Lower leg skin (tissue), 4 donors: ENCODE results near the gene MAGOH. TPM values are rescaled to one million over a fixed set of nuclear protein-coding genes. Genes with fewer than 3 reads are reported as not detected.

ENCODE experiments used
- DNase-seq, 2 donors: peaks; one replicate each; pipeline ENCODE4 v3.0.0-alpha.2; 2019; ENCODE audit warnings: low spot score in 2 of 2
- H3K4me3 ChIP-seq: fragments of 200-600 bp; sonication (generic); 2 replicates; pipeline ENCODE4 v1.5.1; 2017; ENCODE audit warnings: mild to moderate bottlenecking, low read depth; ENCODE audit not compliant: poor library complexity, severe bottlenecking
- POLR2A ChIP-seq, 2 donors: fragments of 450-650 bp; IDR thresholded peaks; one replicate each; pipeline ENCODE4 v1.6.1; 2016 to 2017; ENCODE audit warnings: antibody characterized with exemption in 2 of 2, mild to moderate bottlenecking in 1 of 2, moderate library complexity in 1 of 2
- WGBS, 2 donors: methylation state at CpG; one replicate each; pipeline ENCODE4 v1.1.5; 2018; 5-methylcytosine and 5-hydroxymethylcytosine counted together
- intact Hi-C: fragments of 100-400 bp; cut with DNase I; formaldehyde crosslinking; loops from one replicate; pipeline ENCODE4 v1.15.0; 2023; ENCODE audit warnings: low total_unique reads
- total RNA-seq, 4 donors: library from RNA; depleted of rRNA; stranded (reverse); fragments of >200 nt; gene quantifications; one replicate each; pipeline ENCODE4 v1.1.0, GENCODE V29; 2016
- TF ChIP-seq, protein P1 (sequence below), 3 donors: fragments of 450-650 bp; IDR thresholded peaks; one replicate each; pipeline ENCODE4 v1.5.1; 2016; ENCODE audit warnings: antibody characterized with exemption in 3 of 3, mild to moderate bottlenecking in 3 of 3, moderate library complexity in 2 of 3

The MAGOH gene
- total RNA-seq, 4 donors from 2014 or later = 15.2 to 33.7 (median 21.1) TPM

GRCh38 chr1:53270873-53271272 is 32.6 kb upstream of the MAGOH start:
- 88% methylated on average over 7 to 8 of the region's 8 CpGs for WGBS, 2 donors
- peak in 1 of 2 donors; percentile 69 for DNase-seq
- intact Hi-C loops = no loop called here
- no peak for TF ChIP-seq POLR2A (IDR thresholded peaks at IDR 0.05)
- TF ChIP-seq, protein P1, sequence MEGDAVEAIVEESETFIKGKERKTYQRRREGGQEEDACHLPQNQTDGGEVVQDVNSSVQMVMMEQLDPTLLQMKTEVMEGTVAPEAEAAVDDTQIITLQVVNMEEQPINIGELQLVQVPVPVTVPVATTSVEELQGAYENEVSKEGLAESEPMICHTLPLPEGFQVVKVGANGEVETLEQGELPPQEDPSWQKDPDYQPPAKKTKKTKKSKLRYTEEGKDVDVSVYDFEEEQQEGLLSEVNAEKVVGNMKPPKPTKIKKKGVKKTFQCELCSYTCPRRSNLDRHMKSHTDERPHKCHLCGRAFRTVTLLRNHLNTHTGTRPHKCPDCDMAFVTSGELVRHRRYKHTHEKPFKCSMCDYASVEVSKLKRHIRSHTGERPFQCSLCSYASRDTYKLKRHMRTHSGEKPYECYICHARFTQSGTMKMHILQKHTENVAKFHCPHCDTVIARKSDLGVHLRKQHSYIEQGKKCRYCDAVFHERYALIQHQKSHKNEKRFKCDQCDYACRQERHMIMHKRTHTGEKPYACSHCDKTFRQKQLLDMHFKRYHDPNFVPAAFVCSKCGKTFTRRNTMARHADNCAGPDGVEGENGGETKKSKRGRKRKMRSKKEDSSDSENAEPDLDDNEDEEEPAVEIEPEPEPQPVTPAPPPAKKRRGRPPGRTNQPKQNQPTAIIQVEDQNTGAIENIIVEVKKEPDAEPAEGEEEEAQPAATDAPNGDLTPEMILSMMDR (IDR thresholded peaks at IDR 0.05) = no peak
- no peak overlapping the region for H3K4me3 ChIP-seq

DNA sequence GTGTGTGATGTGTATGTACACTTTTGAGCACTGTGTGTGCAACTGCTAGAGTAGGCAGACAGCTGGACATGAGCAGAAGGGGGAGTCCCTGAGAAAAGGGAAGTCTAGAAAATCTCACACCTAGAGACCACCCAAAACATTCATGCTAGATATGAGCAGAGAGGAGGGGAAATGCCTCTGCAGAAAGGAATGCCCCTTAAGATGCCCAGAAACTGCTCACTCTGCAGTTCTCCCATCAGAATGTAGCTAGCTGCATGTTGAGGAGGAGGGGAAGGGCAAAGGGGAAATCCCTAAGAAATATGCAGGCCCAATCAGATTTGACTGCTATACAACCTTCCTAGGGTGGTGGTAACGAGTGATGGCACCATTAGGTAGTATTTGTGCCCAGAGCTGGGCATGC is 31.8 kb upstream of the MAGOH start:
- intact Hi-C loops = no loop called here
- TF ChIP-seq POLR2A (IDR thresholded peaks at IDR 0.05) = no peak
- TF ChIP-seq, protein P1 (IDR thresholded peaks at IDR 0.05) = no peak
- H3K4me3 ChIP-seq = no peak overlapping the region
- DNase-seq = no peak
- WGBS, 2 donors = 60 to 63% methylated on average over 1 of the region's 1 CpG

- intact Hi-C loops = no loop called here
- DNase-seq = peak in 1 of 2 donors; percentile 60
Measured at GRCh38 chr1:53267761-53268160, 29.4 kb upstream of the MAGOH start.

GRCh38 chr1:53266038-53266437 is 27.7 kb upstream of the MAGOH start:
- no peak overlapping the region for H3K4me3 ChIP-seq
- no peak for TF ChIP-seq POLR2A (IDR thresholded peaks at IDR 0.05)
- TF ChIP-seq, protein P1 (IDR thresholded peaks at IDR 0.05) = no peak
- intact Hi-C loops = no loop called here
- DNase-seq = no peak

More at GRCh38 chr1:53267761-53268160, 29.4 kb upstream of the MAGOH start:
- TF ChIP-seq POLR2A (IDR thresholded peaks at IDR 0.05) = no peak
- TF ChIP-seq, protein P1 (IDR thresholded peaks at IDR 0.05) = no peak
- no peak overlapping the region for H3K4me3 ChIP-seq

GRCh38 chr1:53265581-53265980 is 27.3 kb upstream of the MAGOH start:
- intact Hi-C loops = no loop called here
- 92 to 97% methylated on average over 4 of the region's 4 CpGs for WGBS, 2 donors
- DNase-seq = no peak
- no peak overlapping the region for H3K4me3 ChIP-seq
- TF ChIP-seq, protein P1 (IDR thresholded peaks at IDR 0.05) = no peak
- no peak for TF ChIP-seq POLR2A (IDR thresholded peaks at IDR 0.05)

DNA sequence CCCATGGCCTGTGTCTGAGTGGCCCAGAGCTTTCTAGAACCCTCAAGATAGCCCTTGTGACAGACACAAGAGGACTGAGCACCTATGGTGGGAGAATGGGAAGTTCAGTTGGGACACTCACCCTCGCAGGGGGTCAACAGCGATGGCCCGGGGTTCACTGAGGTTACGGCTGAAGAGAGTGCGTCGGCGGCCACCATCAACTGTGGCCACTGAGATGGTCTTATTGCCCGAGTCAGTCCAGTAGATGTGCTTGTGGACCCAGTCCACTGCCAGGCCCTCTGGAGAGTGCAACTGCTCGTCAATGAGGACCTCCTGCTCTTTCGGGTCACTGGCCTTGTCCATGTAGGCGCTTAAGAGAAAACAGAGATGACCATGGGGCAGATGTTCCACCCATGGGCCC is 25.7 kb upstream of the MAGOH start:
- no peak for TF ChIP-seq POLR2A (IDR thresholded peaks at IDR 0.05)
- TF ChIP-seq, protein P1 (IDR thresholded peaks at IDR 0.05) = no peak
- intact Hi-C loops = no loop called here
- no peak overlapping the region for H3K4me3 ChIP-seq
- 96 to 99% methylated on average over 11 of the region's 11 CpGs for WGBS, 2 donors
- no peak for DNase-seq
